ENCODE data around the gene PPM1M. TPM values are rescaled to one million over a fixed set of nuclear protein-coding genes. Genes with fewer than 3 reads are reported as not detected.

The PPM1M gene
- total RNA-seq, 8 experiments from 2014 or later, result 2.6 to 20.8 (median 7.4) TPM

DNA sequence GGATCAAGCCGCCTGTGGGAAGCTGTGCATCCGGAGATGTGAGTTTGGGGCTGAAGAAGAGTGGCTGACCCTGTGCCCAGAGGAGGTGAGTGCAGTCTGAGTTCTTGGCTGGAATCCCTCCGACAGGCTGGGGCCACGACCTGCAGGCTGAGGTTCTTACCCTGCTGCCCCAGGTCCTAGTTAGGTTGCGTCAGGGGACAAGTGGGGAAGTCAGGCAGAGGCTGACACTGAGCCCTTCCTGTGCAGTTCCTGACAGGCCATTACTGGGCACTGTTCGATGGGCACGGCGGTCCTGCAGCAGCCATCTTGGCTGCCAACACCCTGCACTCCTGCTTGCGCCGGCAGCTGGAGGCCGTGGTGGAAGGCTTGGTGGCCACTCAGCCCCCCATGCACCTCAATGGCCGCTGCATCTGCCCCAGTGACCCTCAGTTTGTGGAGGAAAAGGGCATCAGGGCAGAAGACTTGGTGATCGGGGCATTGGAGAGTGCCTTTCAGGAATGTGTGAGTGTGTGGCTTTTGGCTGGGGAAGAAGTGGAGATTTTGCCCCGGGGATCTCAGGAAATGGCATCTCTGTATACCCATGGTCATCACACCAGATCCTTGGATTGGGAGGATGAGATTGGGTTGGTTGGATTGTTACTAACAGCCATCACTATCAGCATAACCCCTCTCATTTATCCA lies 1.3 kb downstream of the PPM1M start:
- in situ Hi-C loops (cut with MboI; ENCODE audit: low pct_unique_long_range_greater_than_20kb in 2 of 9, low sequenced_read_pairs in 9 of 9, unreplicated experiment in 9 of 9), result no loop called here
- peaks cover 5 to 16% of the 10 kb centered on the region in 2 donors for H3K4me1 ChIP-seq (replicated peaks in 1 of 2)
- H3K4me3 ChIP-seq, result no peak overlapping the region
- WGBS, 10 experiments, result 70 to 100% (median 82%) methylated on average over 1 to 5 of the region's 14 CpGs; no CpG with 5 or more reads in 5 of the 10 experiments
- ATAC-seq (replicated peaks in 6 of 8), result no peak
- H3K27ac ChIP-seq, result no peak overlapping the region

DNA sequence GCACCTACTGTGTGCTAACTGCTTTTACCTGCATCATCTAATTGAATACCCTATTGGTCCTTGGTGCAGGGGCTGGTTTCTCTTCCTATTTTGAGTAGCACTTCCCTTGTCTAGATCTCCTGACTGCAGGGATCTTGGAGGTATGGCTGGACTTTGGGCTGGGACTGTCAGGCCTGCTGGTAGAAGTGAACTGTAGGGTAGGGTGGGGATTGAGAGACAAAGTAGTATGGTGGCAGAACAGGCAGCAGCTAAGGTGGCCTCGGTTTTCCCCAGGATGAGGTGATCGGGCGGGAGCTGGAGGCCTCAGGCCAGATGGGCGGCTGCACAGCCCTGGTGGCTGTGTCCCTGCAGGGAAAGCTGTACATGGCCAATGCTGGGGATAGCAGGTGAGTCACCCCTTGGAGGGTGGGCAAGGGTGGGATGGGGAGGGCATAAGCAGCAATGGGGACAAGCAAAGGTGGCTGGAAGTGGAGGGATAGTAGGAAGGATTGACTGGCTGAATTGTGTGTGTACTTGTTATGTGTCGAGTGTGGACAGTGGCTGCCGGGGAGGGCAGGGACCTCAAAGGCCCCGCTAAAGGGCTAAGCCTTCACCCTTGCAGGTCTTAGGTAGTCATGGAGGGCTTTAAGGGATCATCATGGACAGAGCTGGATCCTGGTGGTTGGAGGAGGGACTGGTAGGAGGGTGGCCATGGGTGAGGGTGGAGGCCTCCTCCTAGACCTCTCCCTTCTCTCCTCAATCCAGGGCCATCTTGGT lies 2.0 kb downstream of the PPM1M start:
- 90 to 100% (median 99%) methylated on average over 1 to 3 of the region's 7 CpGs; no CpG with 5 or more reads in 6 of the 10 experiments for WGBS, 10 experiments
- Histone ChIP-seq H3K4me1 (replicated peaks in 1 of 2) (peaks cover 5 to 16% of the 10 kb centered on the region in 2 donors), H3K4me3 (no peak overlapping the region), H3K27ac (no peak overlapping the region)
- ATAC-seq (replicated peaks in 6 of 8), result no peak
- in situ Hi-C loops (cut with MboI; ENCODE audit: low pct_unique_long_range_greater_than_20kb in 2 of 9, low sequenced_read_pairs in 9 of 9, unreplicated experiment in 9 of 9), result no loop called here

DNA sequence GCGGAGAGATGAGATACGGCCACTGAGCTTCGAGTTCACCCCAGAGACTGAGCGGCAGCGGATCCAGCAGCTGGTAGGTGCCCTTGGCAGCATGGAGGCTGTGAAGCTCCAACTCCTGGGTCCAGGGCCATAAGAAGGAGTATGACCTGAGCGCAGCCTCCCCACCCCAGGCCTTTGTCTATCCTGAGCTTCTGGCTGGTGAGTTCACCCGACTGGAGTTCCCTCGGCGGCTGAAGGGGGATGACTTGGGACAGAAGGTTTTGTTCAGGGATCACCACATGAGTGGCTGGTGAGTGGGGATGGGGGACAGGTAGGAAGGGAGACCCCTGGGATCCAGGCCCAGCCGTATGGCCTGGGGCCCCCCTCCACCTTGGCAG lies 2.6 kb downstream of the PPM1M start:
- Histone ChIP-seq H3K4me3 (no peak overlapping the region), H3K27ac (no peak overlapping the region), H3K4me1 (replicated peaks in 1 of 2) (peaks cover 5 to 16% of the 10 kb centered on the region in 2 donors)
- no peak for ATAC-seq (replicated peaks in 6 of 8)
- WGBS, 10 experiments, result 80 to 100% (median 100%) methylated on average over 1 to 9 of the region's 10 CpGs; no CpG with 5 or more reads in 4 of the 10 experiments
- in situ Hi-C loops (cut with MboI; ENCODE audit: low pct_unique_long_range_greater_than_20kb in 2 of 9, low sequenced_read_pairs in 9 of 9, unreplicated experiment in 9 of 9), result no loop called here

DNA sequence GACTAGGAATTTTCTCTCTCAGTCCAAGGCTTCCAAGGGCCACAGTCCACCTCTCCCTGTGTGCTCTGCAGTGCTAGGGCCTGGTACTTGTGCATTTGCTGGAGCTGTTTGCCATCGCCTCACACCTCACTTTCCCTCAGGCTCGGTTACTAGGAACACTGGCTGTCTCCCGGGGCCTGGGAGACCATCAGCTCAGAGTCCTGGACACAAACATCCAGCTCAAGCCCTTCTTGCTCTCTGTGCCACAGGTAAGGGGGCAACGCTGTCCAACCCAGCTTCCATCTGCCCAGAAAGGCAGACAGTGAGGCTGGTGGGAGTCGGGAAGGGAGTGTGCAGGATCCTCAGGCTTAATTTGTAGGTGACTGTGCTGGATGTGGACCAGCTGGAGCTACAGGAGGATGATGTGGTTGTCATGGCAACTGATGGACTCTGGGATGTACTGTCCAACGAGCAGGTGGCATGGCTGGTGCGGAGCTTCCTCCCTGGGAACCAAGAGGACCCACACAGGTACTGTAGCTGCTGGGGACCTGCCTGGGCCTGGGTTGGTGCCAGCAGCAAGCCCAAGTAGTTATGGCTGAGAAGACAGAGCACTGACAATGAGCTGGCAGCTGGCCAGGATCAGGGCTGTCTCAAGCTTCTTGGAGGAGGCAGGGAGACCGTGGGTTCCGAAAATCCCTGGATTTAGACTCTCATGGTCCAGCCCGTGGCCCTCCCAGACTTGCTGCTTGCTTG lies 3.4 kb downstream of the PPM1M start:
- in situ Hi-C loops (cut with MboI; ENCODE audit: low pct_unique_long_range_greater_than_20kb in 2 of 9, low sequenced_read_pairs in 9 of 9, unreplicated experiment in 9 of 9), result no loop called here
- no peak overlapping the region for H3K27ac ChIP-seq
- 40 to 100% (median 73%) methylated on average over 1 to 5 of the region's 10 CpGs; no CpG with 5 or more reads in 4 of the 10 experiments for WGBS, 10 experiments
- H3K4me3 ChIP-seq, result no peak overlapping the region
- peaks cover 5 to 16% of the 10 kb centered on the region in 2 donors for H3K4me1 ChIP-seq (replicated peaks in 1 of 2)
- peak in 5 of 8 experiments; percentile 7 to 36 (median 16) for ATAC-seq (replicated peaks in 6 of 8)

DNA sequence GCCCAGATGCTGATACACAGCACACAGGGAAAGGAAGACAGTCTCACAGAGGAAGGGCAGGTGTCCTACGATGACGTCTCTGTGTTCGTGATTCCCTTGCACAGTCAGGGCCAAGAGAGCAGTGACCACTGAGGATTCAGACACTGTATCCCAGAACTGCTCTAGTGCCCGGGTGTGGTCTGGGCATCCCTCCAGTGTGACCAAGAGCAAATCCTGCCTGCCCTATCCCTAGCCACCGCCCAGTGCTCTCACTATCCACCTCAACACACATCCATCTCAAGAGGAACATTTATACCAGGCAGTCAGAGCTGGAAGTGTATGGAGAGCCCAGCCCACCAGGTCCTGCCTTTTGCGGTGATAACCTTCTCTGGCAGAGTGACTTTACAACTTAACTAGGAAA lies 4.1 kb downstream of the PPM1M start:
- ATAC-seq (replicated peaks in 6 of 8), result no peak
- in situ Hi-C loops (cut with MboI; ENCODE audit: low pct_unique_long_range_greater_than_20kb in 2 of 9, low sequenced_read_pairs in 9 of 9, unreplicated experiment in 9 of 9), result no loop called here
- WGBS, 10 experiments, result 66 to 100% (median 94%) methylated on average over 1 to 6 of the region's 6 CpGs; no CpG with 5 or more reads in 3 of the 10 experiments
- Histone ChIP-seq H3K27ac (no peak overlapping the region), H3K4me3 (no peak overlapping the region), H3K4me1 (replicated peaks in 1 of 2) (peaks cover 5 to 16% of the 10 kb centered on the region in 2 donors)

DNA sequence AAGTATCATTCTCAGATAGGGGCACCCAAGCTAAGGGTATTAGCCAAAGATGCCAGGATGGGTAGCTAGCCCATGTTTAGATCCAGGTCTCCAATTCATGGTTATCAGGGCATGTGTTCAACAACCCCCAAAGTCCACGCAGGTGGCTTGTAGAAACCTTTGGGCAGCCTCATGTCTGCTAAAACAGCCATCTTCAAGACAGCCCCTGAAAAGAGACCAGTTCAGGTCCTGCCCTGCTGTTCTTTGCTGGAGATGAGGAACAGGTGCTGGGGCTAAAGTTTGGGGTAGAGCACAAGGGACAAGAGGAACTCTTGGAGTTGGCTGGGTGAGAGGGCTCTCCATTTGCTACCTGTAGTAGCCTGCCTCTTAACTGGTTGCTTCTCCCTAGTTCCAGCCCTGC lies 4.6 kb downstream of the PPM1M start:
- Histone ChIP-seq H3K4me1 (replicated peaks in 1 of 2) (peaks cover 3 to 14% of the 10 kb centered on the region in 2 donors), H3K4me3 (no peak overlapping the region), H3K27ac (no peak overlapping the region)
- in situ Hi-C loops (cut with MboI; ENCODE audit: low pct_unique_long_range_greater_than_20kb in 2 of 9, low sequenced_read_pairs in 9 of 9, unreplicated experiment in 9 of 9), result no loop called here
- WGBS, 10 experiments, result 80 to 100% (median 83%) methylated on average over 1 of the region's 1 CpG; no CpG with 5 or more reads in 7 of the 10 experiments
- no peak for ATAC-seq (replicated peaks in 6 of 8)

DNA sequence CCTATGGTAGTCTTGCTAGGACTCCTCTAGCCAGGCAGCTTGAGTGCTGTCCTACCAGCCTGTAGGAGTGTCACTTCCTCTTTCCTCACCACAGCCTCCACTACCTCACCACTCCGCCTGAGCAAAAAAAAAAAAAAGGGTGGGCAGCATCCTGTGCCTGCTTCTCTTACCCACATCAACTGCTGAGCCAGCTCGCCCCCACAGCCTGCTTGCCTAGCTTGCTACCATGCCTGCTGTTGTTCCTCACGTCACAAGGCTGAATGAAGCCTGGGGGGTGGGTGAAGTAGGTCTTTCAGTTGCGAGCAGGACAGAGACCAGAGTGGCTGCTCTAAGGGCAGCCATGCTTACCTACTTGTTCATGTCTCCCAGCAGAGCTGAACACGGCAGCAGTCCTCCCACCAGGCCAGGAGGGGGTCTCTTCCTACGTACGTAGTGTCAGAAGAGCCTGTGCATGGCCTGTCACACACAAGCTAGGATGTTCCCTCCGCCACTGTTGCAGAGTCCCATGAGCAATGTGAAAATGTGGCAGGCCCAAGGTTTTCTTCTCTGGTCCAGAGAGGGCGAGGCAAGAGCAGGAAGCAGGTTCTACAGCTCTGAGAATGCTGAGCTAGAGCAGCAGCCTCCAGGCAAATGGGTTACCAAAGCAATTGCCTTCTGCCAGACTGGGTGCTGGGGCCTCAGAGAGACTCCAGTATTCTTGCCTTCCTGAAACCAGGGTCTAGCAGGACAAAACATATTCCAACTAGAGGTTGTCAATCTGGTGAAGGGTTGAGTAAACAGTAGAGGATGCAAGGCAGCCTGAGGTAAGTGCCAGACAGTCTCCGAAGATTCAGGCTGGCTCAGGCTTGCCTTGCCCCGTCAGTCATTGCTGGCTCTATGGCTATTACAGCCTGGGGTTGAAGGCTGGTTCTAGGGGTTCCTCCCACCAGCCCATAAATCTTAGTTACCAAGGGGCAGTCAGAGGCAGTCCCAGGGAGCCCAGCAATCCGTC lies 8.1 kb downstream of the PPM1M start:
- Histone ChIP-seq H3K4me1 (replicated peaks in 1 of 2) (peaks cover 0 to 3% of the 10 kb centered on the region in 2 donors), H3K4me3 (no peak overlapping the region), H3K27ac (no peak overlapping the region)
- peak in 5 of 8 experiments; percentile 52 to 79 (median 73) for ATAC-seq (replicated peaks in 6 of 8)
- in situ Hi-C loops (cut with MboI; ENCODE audit: low pct_unique_long_range_greater_than_20kb in 2 of 9, low sequenced_read_pairs in 9 of 9, unreplicated experiment in 9 of 9), result no loop called here
- 67 to 100% (median 90%) methylated on average over 1 to 6 of the region's 12 CpGs; no CpG with 5 or more reads in 3 of the 10 experiments for WGBS, 10 experiments

DNA sequence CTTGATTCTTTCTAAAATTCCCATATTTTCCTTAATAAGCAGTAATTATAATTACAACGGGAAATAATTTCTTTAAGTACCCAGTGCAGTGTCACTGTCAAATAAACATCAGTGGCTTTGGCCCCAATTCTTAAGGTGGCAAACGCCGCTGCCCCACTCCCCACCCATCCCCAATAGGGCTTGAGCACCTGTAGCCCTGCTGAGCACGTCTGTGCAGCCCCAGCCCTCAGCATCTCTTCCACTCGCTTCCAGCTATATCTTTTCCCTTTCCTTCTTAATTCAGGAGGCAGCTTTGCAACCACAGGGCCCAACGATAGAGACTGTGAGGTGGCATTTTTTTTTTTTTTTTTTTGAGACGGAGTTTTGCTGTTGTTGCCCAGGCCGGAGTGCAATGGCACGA lies 9.0 kb downstream of the PPM1M start:
- H3K4me3 ChIP-seq, result no peak overlapping the region
- no peaks in the 10 kb centered on the region for H3K4me1 ChIP-seq (replicated peaks in 1 of 2)
- no peak overlapping the region for H3K27ac ChIP-seq
- WGBS, 10 experiments, result 30 to 93% (median 80%) methylated on average over 1 to 5 of the region's 9 CpGs; no CpG with 5 or more reads in 4 of the 10 experiments
- no peak for ATAC-seq (replicated peaks in 6 of 8)
- in situ Hi-C loops (cut with MboI; ENCODE audit: low pct_unique_long_range_greater_than_20kb in 2 of 9, low sequenced_read_pairs in 9 of 9, unreplicated experiment in 9 of 9), result no loop called here

DNA sequence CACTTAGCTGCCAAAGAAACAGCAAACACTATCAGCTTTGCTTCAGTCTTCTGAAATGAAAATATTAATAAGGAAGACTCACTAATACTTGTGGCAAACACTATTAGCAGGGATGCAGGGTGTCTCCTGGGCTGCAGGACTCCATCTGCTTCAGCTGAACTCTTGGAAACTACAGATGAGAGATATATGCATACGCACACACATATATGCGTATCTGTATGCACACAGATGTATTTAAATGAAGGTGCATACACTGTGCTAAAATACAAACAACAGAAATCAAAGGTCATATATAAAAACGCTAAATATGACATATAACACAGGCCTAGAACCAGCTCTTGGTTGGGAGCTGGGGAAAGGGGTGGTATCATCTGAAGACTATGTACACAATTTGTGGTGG lies 10.6 kb downstream of the PPM1M start:
- H3K4me1 ChIP-seq (replicated peaks in 1 of 2), result no peaks in the 10 kb centered on the region
- no peak overlapping the region for H3K27ac ChIP-seq
- in situ Hi-C loops (cut with MboI; ENCODE audit: low pct_unique_long_range_greater_than_20kb in 2 of 9, low sequenced_read_pairs in 9 of 9, unreplicated experiment in 9 of 9), result no loop called here
- H3K4me3 ChIP-seq, result no peak overlapping the region
- ATAC-seq (replicated peaks in 6 of 8), result peak in 4 of 8 experiments; percentile 32 to 90 (median 68)
- 13 to 100% (median 53%) methylated on average over 1 to 3 of the region's 3 CpGs; no CpG with 5 or more reads in 4 of the 10 experiments for WGBS, 10 experiments

DNA sequence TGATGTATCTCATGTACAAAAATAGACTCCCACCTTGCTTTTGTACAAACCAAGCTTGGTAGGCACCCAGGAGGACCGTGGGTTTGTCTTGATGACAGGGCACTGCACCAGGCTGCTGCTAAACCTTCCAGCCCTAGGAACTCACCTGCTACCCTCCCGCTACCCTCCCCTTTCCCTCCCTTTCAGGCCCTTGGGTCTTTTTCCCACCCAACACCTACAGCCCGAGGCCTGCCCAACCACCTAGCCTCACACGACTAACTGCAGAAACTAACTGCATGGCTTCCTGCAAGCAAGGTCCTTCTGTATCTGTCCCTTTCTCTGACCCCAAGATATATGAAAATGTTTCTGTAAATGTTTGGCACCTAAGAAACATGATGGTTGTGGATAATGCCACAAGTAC lies 11.1 kb downstream of the PPM1M start:
- in situ Hi-C loops (cut with MboI; ENCODE audit: low pct_unique_long_range_greater_than_20kb in 2 of 9, low sequenced_read_pairs in 9 of 9, unreplicated experiment in 9 of 9), result no loop called here
- Histone ChIP-seq H3K27ac (no peak overlapping the region), H3K4me1 (replicated peaks in 1 of 2) (no peaks in the 10 kb centered on the region), H3K4me3 (no peak overlapping the region)
- ATAC-seq (replicated peaks in 6 of 8), result no peak
- WGBS, 10 experiments, result no CpG with 5 or more reads among the region's 4 CpGs

DNA sequence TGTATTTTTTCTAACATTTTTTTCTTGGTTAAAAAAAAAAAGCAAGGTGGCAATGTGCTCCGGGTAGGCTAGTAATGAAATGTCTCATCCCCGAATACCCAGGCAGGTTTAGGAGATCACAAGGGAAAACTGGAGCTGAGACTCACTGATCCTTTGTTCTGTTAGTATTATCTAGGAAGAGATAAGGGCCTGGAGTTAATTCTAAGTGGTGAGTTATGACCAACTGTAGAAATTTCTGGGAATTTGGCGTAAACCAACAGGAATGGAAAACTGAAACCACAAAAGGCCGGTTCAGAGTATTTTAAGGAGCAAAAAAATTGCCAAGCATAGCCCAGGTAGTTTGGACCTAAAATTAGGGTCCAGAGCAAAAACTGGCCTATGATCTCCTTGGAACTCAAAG lies 12.4 kb downstream of the PPM1M start:
- Histone ChIP-seq H3K27ac (no peak overlapping the region), H3K4me3 (no peak overlapping the region), H3K4me1 (replicated peaks in 1 of 2) (no peaks in the 10 kb centered on the region)
- 57 to 100% (median 100%) methylated on average over 1 to 4 of the region's 4 CpGs for WGBS, 10 experiments
- in situ Hi-C loops (cut with MboI; ENCODE audit: low pct_unique_long_range_greater_than_20kb in 2 of 9, low sequenced_read_pairs in 9 of 9, unreplicated experiment in 9 of 9), result no loop called here
- no peak for ATAC-seq (replicated peaks in 6 of 8)

DNA sequence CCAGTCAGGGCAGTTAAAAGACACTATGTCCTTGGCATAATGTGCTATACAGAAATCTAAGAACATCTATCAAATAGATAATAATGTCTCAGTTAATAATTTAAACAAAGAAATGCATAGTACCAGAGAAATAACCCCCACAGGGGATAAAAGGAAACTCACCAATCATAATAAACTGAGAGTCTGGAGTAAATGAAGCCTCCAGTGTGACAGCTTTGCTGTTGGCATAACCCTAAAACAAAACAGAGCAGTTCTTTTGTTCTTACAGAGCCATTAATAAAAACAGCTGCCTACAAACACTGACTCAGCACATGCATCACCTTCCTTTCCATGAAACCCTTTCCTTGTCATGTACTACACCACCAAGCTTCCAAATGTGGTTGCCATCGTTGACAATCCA lies 13.5 kb downstream of the PPM1M start:
- Histone ChIP-seq H3K27ac (no peak overlapping the region), H3K4me3 (no peak overlapping the region), H3K4me1 (replicated peaks in 1 of 2) (no peaks in the 10 kb centered on the region)
- ATAC-seq (replicated peaks in 6 of 8), result no peak
- in situ Hi-C loops (cut with MboI; ENCODE audit: low pct_unique_long_range_greater_than_20kb in 2 of 9, low sequenced_read_pairs in 9 of 9, unreplicated experiment in 9 of 9), result no loop called here
- 0 to 100% (median 71%) methylated on average over 1 of the region's 1 CpG; no CpG with 5 or more reads in 5 of the 10 experiments for WGBS, 10 experiments
